ENCODE data around the gene CHRM3. TPM values are rescaled to one million over a fixed set of nuclear protein-coding genes. Genes with fewer than 3 reads are reported as not detected.

Gene CHRM3
- total RNA-seq, 1 donor from 2014 or later: 3.0 TPM

DNA sequence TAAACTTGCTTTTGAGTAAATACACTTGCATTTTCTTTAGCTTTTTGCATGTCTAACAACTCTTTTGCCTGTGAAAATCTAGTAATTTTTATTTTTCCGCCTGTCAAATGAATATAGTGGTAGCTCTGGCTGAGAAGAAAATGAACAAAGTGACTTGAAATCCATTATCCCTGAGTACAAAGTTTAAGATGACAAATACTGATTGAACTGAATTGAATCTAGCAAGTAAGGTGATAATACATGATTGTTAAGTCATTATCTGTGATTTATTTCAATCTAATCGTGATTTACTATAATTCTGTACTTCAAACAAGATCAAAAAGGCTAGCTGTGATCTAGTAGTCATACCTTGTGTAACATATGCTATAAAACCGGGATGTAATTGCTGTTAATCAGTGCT lies 42.8 kb downstream of the CHRM3 start:
- no peak for TF ChIP-seq CTCF (IDR thresholded peaks at IDR 0.05; ENCODE audit: unreplicated experiment)
- H3K4me1 Mint-ChIP-seq (ENCODE audit: low read depth): no peaks in the 10 kb centered on the region
- no peak overlapping the region for H3K27ac Mint-ChIP-seq
- no peak for DNase-seq (ENCODE audit: low spot score, unreplicated experiment)
- no peak overlapping the region for H3K4me3 Mint-ChIP-seq (ENCODE audit: low read depth)
- no peaks in the 10 kb centered on the region for H3K9me3 Mint-ChIP-seq (ENCODE audit: low read depth)
- H3K27me3 Mint-ChIP-seq: peaks cover 8% of the 10 kb centered on the region
- no peaks in the 10 kb centered on the region for H3K36me3 Mint-ChIP-seq (ENCODE audit: insufficient read depth)

DNA sequence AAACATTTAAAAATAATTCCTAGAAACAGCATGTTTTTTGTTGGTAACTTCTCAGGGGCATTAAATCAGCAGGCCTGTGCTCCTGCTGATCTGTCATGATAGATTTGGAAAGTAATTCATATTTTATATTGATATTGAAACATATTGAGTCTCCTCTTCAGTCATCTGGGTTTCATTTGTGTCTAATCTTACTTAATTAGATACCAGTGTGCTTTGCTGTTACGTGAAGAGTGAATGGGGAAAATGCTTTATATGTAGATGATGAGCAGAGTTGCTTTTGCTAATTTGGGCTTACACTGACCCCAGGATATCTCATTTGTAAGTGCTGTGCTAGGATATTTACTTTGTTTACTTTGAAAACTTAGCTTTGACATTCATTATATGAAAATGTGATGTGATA lies 45.9 kb downstream of the CHRM3 start:
- Mint-ChIP-seq H3K4me1 (ENCODE audit: low read depth) (no peaks in the 10 kb centered on the region), H3K27me3 (peaks cover 4% of the 10 kb centered on the region), H3K9me3 (ENCODE audit: low read depth) (no peaks in the 10 kb centered on the region), H3K36me3 (ENCODE audit: insufficient read depth) (no peaks in the 10 kb centered on the region), H3K27ac (no peak overlapping the region), H3K4me3 (ENCODE audit: low read depth) (no peak overlapping the region)
- TF ChIP-seq CTCF (IDR thresholded peaks at IDR 0.05; ENCODE audit: unreplicated experiment): no peak
- DNase-seq (ENCODE audit: low spot score, unreplicated experiment): no peak

GRCh38 chr1:239434181-239434580 lies 47.8 kb downstream of the CHRM3 start:
- Mint-ChIP-seq H3K4me3 (ENCODE audit: low read depth) (no peak overlapping the region), H3K27me3 (peaks cover 4% of the 10 kb centered on the region), H3K9me3 (ENCODE audit: low read depth) (no peaks in the 10 kb centered on the region), H3K4me1 (ENCODE audit: low read depth) (no peaks in the 10 kb centered on the region), H3K36me3 (ENCODE audit: insufficient read depth) (no peaks in the 10 kb centered on the region), H3K27ac (no peak overlapping the region)
- TF ChIP-seq CTCF (IDR thresholded peaks at IDR 0.05; ENCODE audit: unreplicated experiment): no peak
- DNase-seq (ENCODE audit: low spot score, unreplicated experiment): no peak

Data from progenitor cell of endocrine pancreas (in vitro differentiated cells).